ENCODE measurements around the gene CAT.
"Not testable (repeated sequence)": the region's sequence is repeated elsewhere in the genome, so short reads cannot be mapped to it uniquely, and the experiment has no call there.

Gene CAT

GRCh38 chr11:34438529-34439507 is at the start of gene CAT:
Gene CAT (plus strand): TSS chr11:34438934. CDS start chr11:34439014, 80 bp downstream.
- DNase-seq: peak; percentile 95

GRCh38 chr11:34394771-34395300 is 43.9 kb upstream of the CAT start:
- no peak for DNase-seq

- no peak for DNase-seq
Measured at GRCh38 chr11:34395916-34396550, 42.7 kb upstream of the CAT start.

GRCh38 chr11:34397120-34397519 is 41.6 kb upstream of the CAT start:
- DNase-seq: no peak

- DNase-seq: no peak
Measured at GRCh38 chr11:34397811-34398210, 40.9 kb upstream of the CAT start.

GRCh38 chr11:34403431-34403830 is 35.3 kb upstream of the CAT start:
- DNase-seq: no peak

DNA sequence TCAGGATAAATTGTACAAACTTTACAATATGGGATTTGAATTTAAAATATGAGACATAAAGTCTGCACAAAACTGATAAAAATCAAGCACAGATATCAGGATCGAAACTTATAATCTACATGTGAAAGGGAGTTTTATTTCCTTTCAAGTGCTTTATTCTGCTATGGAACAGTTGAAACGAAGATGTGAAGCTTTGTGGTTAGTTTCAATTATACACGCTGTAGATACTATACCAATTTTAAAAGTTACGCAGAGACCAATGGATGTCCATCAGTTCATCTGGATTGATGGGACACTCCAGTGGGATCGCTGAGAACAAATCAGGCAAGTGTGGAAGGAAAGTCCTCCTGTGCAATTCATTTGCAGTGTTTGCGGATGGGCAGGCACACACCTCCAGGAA is 34.5 kb upstream of the CAT start:
- DNase-seq: no peak

- no peak for DNase-seq
Measured at GRCh38 chr11:34405079-34405858, 33.5 kb upstream of the CAT start.

DNA sequence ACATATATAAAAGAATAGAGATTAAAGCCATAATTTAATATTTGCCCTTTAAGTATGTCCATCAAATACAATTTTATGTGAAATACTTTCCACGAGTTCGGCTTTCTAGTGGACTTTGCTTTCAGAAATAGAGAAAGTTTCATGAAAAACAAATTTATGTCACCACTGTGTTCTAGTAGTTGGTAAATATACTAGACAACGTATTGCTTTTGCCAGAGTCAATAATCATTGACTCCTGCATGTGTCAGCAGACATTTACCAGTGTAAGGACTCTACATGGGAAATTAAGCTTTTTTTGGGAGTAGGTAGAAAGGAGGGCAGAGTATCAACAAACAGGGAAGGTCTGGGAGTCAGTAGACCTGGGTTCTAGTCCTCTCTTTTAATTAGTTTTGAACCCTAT is 32.3 kb upstream of the CAT start:
- DNase-seq: no peak

DNA sequence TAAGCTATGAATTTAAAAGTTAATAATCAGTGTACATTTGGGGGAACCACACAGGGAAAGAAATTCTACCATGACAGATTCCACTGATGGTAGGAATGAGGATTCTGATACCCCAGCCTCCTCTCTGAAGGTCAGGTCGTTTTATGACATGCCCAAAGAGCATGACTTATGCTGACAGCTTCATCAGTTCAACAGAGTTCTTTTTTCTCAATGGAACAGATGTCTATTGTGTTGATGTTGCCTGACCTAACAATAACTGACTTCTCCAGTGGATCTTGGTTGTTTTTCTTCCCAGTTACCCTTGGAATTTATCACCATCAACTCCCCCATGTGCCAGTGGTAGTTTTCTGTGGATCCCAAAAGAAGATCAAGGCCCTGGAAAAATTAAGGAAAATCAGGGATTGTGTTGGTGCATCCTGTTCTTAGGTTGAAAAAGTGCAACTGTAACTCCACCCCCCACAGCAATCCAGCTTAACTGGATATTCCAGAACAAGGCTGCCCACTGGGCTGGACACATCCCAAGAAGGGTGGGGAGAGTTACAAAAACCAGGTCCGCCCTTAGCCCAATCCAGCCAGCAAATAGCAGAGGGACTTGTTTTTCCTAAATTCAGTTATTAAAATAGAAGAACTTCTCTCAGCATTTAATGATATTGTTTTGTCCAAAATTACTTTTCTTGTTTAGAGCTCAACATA is 31.5 kb upstream of the CAT start:
- DNase-seq: no peak

DNA sequence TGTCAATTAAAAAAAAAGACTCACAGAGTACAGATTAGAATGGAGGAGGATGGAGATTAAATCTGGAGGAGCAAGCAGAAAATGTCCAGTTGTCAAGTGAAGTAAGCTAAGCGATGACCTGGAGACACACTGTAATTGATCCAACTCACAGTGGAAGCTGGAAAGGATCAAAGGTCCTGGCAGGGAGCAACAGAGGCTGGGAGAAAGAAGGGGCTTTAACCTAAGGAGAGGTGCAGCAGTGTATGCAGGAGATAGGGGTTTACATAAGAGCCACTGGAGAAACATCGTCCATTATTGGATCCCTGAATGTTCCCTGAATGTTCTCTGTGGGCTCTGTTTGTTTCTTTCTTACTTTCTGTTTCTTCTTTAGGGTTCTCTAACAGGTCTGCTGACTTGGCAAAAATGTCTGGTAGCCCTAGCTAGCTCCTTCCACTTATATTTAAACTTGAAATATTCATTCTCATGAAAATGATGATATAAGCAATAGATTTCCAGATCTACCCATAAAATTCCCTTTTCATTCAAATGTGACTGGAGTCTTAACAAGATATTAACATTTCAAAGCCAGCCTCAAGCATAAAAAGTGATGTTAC is 30.1 kb upstream of the CAT start:
- no peak for DNase-seq

GRCh38 chr11:34411111-34411510 is 27.6 kb upstream of the CAT start:
- DNase-seq: no peak

GRCh38 chr11:34411791-34412190 is 26.9 kb upstream of the CAT start:
- DNase-seq: no peak

DNA sequence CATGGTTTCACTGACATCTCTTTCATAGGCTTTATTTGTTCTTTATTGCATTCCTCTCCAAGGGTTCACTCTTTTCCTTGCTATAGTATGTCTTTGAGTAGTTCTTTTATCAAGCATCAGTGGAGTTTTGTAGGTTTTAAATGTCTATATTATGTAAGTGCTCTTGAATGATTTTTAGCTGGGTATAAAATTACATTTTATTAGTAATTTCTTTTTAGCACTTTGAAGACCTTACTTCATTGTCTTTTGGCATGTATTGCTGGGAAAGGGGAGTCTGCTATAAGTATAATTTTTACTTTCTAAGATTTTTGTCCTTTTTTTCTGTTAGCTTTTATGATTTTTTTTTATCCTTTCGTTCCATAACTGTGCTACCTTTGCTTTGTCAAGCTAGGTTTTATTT is 25.5 kb upstream of the CAT start:
- DNase-seq: no peak

DNA sequence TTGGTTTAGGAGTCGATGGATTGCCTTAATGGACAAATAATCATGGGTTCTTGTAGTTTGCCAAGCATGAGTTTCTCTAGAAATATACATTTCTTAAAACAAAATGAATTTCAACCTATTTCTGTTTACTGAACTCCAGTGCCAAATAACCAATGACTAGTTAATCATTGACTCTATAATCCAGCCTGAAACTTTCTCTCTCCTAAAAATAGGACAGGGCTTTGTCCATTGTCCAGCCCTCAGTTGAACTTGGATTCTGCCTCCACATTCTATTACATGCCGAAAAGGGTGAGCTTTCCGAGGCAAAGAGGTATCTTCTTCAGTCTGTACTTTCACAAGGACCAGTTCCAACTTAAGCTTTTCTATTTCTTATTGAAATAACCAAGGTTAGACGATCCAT is 23.2 kb upstream of the CAT start:
- DNase-seq: no peak

DNA sequence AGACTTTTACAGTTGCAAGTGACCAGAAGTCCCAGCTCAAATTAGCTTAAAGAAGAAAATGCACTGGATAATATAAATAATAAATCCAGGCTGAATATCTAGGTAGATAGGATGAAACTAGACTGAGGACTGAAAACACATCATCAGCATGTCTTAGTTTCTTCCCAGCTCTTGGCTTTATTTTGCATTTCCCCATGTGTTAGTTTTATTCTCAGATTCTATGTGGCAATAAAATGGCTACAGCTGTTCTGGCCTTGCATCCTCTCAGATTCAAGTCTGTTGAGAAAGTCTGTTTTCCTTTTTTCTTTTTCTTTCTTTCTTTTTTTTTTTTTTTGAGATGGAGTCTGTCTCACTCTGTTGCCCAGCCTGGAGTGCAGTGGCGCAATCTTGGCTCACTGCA is 22.6 kb upstream of the CAT start:
- DNase-seq: no peak

DNA sequence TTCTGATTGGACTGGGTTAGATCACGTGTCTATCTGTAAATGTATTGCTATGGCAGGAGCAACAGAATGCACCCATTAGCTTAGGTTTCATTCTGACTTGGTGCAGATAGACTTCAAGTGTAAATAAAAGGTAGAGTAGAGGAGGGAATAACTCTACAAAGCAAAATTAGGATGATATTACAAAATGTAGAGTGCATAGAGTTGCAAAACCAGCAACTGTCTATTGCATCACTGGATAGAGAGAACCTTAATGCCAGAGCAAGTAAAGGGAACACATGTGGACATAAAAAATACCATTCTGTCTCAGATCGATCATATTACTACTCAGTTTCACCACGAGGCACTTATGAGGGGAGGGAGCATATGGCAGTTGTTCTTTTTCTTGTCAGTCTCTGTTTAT is 22.0 kb upstream of the CAT start:
- no peak for DNase-seq

GRCh38 chr11:34417202-34417601 is 21.5 kb upstream of the CAT start:
- DNase-seq: no peak

DNA sequence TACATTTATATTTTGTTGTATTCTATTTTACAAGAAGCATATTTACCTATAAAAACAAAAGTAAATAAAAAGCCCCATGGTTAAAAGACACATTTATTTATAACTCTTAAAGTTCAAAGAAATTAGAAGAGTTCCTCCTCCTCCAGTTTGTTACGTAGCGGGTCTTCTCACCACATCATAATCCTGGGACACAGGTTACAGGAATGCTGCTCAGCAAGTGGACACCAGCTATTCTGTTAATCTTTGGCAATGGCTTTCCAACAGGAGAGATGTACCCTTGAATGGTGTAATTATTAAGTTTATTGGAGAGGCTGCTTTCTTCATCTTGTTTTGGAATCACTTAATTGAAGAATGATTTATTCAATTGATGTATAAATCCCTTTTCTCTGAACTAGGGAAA is 19.6 kb upstream of the CAT start:
- no peak for DNase-seq

DNA sequence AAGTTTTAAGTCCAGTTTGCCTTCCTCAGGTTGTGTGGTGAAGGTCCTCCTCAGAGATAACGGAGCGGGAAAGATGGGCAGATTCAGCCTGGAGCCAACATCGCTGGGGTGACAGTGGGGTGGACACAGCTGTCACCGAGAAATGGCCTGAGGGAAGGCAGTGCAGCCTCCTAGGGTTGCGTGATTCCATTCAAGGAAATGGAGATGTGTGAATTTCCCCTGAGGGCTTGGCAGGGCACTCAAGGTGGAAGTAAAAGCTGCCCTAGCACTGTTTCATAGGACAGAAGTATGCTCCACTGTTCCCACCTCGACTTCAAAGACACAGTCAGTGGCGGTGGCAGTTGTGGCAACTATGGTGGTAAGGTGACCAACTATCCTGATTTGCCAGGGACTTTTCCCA is 15.4 kb upstream of the CAT start:
- DNase-seq: no peak

DNA sequence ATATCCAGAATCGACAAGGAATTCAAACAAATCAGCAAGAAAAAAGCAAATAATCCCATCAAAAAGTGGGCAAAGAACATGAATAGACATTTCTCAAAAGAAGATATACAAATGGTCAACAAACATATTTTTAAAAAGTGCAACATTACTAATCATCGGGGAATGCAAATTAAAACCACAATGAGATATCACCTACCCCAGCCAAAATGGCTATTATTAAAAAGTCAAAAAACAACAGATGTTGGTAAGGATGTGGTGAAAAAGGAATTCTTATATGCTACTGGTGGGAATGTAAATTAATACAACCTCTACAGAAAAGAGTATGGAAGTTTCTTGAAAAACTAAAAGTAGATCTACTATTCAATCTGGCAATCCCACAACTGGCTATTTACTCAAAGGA is 13.9 kb upstream of the CAT start:
- DNase-seq: not testable (repeated sequence)

GRCh38 chr11:34425360-34425759 is 13.4 kb upstream of the CAT start:
- DNase-seq: no peak
